KOPT-K1 (cell line): ENCODE measurements around the gene MRPS9.

Source experiments
- H3K27ac ChIP-seq: fragments of 200-600 bp; sonication (generic); 2 replicates; pipeline ENCODE4 v1.5.1; 2016; ENCODE audit warnings: antibody characterized with exemption, mild to moderate bottlenecking, low read depth, low read length; ENCODE audit not compliant: poor library complexity, severe bottlenecking
- H3K36me3 ChIP-seq: fragments of 200-600 bp; sonication (generic); 2 replicates; pipeline ENCODE4 v1.5.1; 2017; ENCODE audit warnings: antibody characterized with exemption, mild to moderate bottlenecking, low read length, moderate library complexity; ENCODE audit not compliant: insufficient read depth
- H3K9me3 ChIP-seq: fragments of 200-600 bp; sonication (generic); 2 replicates; pipeline ENCODE4 v1.5.1; 2017; ENCODE audit warnings: antibody characterized with exemption, low read length, mild to moderate bottlenecking; ENCODE audit not compliant: insufficient read depth, poor library complexity, severe bottlenecking

Gene MRPS9

GRCh38 chr2:105100046-105100840, 62.4 kb downstream of the MRPS9 start:
- Histone ChIP-seq H3K36me3 (peaks cover 51% of the 10 kb centered on the region), H3K27ac (no peak overlapping the region), H3K9me3 (no peaks in the 10 kb centered on the region)

- Histone ChIP-seq H3K9me3 (no peaks in the 10 kb centered on the region), H3K27ac (no peak overlapping the region), H3K36me3 (peaks cover 44% of the 10 kb centered on the region)
Measured at GRCh38 chr2:105102001-105102400, 64.1 kb downstream of the MRPS9 start.

GRCh38 chr2:105102963-105103421, 65.1 kb downstream of the MRPS9 start:
- H3K36me3 ChIP-seq: peaks cover 34% of the 10 kb centered on the region
- H3K27ac ChIP-seq: no peak overlapping the region
- no peaks in the 10 kb centered on the region for H3K9me3 ChIP-seq

GRCh38 chr2:105103481-105103880, 65.6 kb downstream of the MRPS9 start:
- H3K27ac ChIP-seq: no peak overlapping the region
- H3K9me3 ChIP-seq: no peaks in the 10 kb centered on the region
- H3K36me3 ChIP-seq: peaks cover 29% of the 10 kb centered on the region

- Histone ChIP-seq H3K27ac (no peak overlapping the region), H3K9me3 (no peaks in the 10 kb centered on the region), H3K36me3 (peaks cover 21% of the 10 kb centered on the region)
Measured at GRCh38 chr2:105104208-105104731, 66.4 kb downstream of the MRPS9 start.

- Histone ChIP-seq H3K27ac (no peak overlapping the region), H3K9me3 (no peaks in the 10 kb centered on the region), H3K36me3 (no peaks in the 10 kb centered on the region)
Measured at GRCh38 chr2:105110295-105110829, 72.5 kb downstream of the MRPS9 start.

GRCh38 chr2:105111365-105112150, 73.7 kb downstream of the MRPS9 start:
- H3K9me3 ChIP-seq: no peaks in the 10 kb centered on the region
- H3K27ac ChIP-seq: no peak overlapping the region
- no peaks in the 10 kb centered on the region for H3K36me3 ChIP-seq

GRCh38 chr2:105112345-105112744, 74.5 kb downstream of the MRPS9 start:
- H3K27ac ChIP-seq: no peak overlapping the region
- no peaks in the 10 kb centered on the region for H3K36me3 ChIP-seq
- H3K9me3 ChIP-seq: no peaks in the 10 kb centered on the region

GRCh38 chr2:105113616-105114291, 75.9 kb downstream of the MRPS9 start:
- Histone ChIP-seq H3K9me3 (no peaks in the 10 kb centered on the region), H3K27ac (no peak overlapping the region), H3K36me3 (no peaks in the 10 kb centered on the region)

GRCh38 chr2:105114551-105114950, 76.7 kb downstream of the MRPS9 start:
- H3K27ac ChIP-seq: no peak overlapping the region
- no peaks in the 10 kb centered on the region for H3K36me3 ChIP-seq
- no peaks in the 10 kb centered on the region for H3K9me3 ChIP-seq

- Histone ChIP-seq H3K9me3 (no peaks in the 10 kb centered on the region), H3K36me3 (no peaks in the 10 kb centered on the region), H3K27ac (no peak overlapping the region)
Measured at GRCh38 chr2:105116348-105116747, 78.5 kb downstream of the MRPS9 start.

GRCh38 chr2:105117565-105117964, 79.7 kb downstream of the MRPS9 start:
- Histone ChIP-seq H3K36me3 (no peaks in the 10 kb centered on the region), H3K27ac (no peak overlapping the region), H3K9me3 (no peaks in the 10 kb centered on the region)

GRCh38 chr2:105118960-105119359, 81.1 kb downstream of the MRPS9 start:
- no peaks in the 10 kb centered on the region for H3K36me3 ChIP-seq
- no peak overlapping the region for H3K27ac ChIP-seq

GRCh38 chr2:105121434-105121833, 83.6 kb downstream of the MRPS9 start:
- Histone ChIP-seq H3K36me3 (no peaks in the 10 kb centered on the region), H3K27ac (no peak overlapping the region), H3K9me3 (no peaks in the 10 kb centered on the region)

More at GRCh38 chr2:105118960-105119359, 81.1 kb downstream of the MRPS9 start:
- no peaks in the 10 kb centered on the region for H3K9me3 ChIP-seq

- H3K9me3 ChIP-seq: no peaks in the 10 kb centered on the region
- H3K27ac ChIP-seq: no peak overlapping the region
- H3K36me3 ChIP-seq: no peaks in the 10 kb centered on the region
Measured at GRCh38 chr2:105125428-105125827, 87.6 kb downstream of the MRPS9 start.
